NCI-H2227 (cell line): ENCODE measurements around the gene ZNF597.
A peak's percentile ranks its signal among the peaks of the same experiment; 100 is the strongest.

Experiments
- DNase-seq: peaks from one replicate; lab custom pipeline; 2025; ENCODE audit not compliant: unreplicated experiment; lab: John Stamatoyannopoulos, UW

Gene ZNF597, protein sequence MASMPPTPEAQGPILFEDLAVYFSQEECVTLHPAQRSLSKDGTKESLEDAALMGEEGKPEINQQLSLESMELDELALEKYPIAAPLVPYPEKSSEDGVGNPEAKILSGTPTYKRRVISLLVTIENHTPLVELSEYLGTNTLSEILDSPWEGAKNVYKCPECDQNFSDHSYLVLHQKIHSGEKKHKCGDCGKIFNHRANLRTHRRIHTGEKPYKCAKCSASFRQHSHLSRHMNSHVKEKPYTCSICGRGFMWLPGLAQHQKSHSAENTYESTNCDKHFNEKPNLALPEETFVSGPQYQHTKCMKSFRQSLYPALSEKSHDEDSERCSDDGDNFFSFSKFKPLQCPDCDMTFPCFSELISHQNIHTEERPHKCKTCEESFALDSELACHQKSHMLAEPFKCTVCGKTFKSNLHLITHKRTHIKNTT

DNA sequence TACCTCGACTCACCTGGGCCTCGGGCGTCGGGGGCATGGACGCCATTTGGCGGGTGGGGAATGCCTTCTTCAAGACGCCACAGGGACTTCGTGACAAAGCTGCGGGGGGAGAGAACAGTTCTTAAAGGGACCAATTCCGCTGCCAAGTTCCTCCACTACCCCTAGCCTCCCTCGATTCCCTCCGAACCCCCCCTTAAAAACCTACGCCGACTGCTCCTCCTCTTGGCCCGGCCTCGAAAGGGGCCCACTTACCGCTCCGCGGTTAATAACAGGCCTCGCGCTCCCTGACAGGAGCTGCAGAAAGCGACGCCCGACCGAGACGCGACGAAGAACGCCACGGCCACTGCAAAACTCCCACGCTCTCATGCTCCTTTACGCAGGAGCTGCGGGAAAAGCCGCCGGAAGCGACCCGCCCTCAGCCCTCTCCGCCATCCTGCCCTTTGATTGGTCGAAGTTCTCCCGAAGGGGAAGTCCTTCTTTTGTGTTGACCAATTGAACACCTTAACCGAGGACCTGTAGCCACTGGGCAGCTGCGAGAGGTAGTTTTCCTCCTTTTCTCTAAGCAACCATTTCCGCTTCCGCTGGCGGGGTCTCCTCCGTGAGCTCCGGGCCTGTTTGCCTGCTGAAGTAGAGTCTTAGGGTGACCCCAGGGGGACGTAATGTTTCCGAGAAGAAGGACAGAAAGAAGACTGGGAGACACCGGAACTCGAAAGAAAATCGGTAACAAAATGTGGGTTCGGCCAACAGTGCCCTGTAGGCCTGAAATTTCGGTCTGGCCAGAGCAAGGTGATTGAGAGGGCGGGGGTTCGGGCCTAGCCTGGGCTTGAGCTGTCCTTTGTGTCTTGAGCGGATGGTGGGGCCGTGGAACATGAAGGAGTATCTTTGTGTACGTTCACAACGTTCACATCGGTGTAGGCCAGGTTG lies at the start of gene ZNF597, which contains the start of gene NAA60:
ZNF597 (minus strand) TSS at position 397 of the 924 bp plus-strand sequence; CDS start at position 46, 351 bp downstream.
NAA60 (plus strand) TSS at position 573 of the 924 bp plus-strand sequence. CDS start 32,548 bp downstream, outside the sequence.
- DNase-seq = peak; percentile 83

DNA sequence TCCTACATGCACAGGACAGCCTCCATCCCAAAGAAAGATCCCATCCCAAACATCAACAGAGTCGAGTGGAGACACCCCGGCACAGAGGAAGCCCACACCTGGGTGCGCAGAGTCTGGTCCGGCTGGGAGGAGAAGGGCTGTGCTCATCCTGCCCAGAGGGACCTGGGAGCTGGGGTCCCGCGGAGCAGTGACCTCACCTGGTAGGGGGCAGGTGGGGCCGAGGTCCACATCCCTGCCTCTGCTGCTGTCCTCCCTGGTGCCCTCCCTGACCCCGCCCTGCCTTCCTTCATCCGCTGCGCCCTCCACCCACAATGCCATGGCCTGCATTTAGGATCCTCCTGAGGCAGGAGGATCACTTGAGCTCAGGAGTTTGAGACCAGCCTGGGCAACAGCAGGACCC lies 49.1 kb upstream of the ZNF597 start:
- no peak for DNase-seq

DNA sequence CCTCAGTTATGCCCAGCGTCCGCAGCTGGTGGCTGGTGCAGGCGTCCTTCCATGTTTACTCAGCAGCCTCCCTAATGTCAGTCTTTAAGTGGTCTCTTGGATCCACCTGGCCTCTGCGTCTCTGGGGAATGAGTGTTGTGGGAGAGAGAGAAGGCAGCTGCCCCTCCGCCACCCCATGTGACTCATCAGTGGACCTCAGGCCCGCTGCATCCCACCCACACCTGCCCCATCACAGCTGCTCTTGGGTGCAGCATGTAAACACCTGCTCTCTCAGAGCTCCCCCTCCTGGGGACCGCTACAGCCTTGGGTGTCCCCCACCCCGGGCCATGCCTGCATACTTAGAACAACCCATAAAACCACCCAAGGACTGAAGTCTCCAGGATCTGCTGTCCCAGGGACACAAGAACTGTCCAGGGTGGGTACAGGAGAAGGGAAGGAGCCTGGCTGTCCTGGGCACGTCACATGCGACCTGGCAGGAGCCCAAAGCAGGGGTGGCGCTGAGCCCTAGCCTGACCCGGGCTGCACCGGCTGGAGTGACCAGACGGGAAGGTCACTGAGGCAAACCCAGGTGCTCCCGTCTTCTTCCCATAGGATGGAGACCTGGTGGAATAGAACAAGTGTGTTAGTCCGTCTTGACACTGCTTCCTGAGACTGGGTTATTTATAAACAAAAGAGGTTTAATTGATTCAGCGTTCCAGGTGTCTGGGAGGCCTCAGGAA lies 47.8 kb upstream of the ZNF597 start:
- no peak for DNase-seq

DNA sequence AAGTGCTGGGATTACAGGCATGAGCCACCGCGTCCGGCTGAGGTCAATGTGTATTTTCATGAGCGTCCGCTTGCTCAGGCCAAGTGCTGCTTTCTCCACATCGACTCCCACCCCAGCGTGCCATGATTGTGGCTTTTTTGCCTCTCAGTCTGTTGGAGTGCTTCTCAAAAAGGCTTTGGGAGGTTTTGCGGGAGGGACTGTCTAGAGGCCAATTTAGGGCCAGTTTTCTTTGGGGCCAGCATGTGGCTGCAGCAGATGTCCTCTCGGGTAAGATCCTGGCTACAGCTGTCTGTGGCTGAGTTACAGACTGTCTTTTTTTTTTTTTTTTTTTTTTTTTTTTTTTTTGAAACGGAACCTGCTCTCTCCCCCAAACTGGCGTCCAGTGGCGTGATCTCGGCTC lies 45.5 kb upstream of the ZNF597 start:
- no peak for DNase-seq

DNA sequence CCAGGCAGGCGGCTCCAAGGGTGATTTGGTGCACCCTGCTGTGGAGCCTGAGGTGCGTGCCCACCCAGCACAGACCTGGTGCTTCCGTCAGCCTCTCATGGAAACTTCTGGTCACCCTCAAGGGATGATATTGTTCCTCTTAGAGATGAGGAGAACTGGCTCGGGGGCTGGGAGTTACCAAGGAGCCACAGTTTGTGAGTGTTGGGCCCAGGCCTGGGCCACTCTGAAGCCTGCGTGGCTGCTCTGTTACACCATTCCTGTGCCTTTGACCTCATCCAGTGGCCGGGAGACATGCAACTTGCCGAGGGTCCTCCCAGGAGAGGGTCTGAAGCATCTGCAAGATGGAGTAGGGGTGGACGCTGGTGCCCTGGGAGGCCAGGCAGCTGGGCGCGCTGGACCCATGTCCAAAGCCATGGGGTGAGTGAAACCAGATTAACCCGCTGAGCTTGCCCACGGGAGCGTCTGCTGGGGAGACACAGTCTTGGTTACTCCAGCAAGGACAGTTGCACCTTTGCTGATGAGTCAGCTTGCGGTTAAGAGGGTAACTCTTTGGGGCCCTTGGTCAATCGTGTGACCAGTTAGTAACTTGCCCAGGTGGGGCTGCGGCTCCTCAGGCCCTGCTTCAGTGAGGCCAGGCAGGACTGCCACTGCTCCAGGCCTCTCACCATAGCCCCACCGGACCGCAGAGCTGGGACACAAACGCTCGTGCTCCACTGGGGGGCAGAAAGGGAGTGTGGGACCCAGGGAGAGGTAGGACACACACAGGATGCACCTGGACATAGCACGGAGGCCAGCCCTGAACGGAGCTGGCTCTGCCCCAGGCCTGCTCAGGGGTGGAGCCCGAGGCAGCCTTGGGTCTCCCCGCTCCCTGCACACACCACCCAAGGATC lies 44.5 kb upstream of the ZNF597 start:
- no peak for DNase-seq

DNA sequence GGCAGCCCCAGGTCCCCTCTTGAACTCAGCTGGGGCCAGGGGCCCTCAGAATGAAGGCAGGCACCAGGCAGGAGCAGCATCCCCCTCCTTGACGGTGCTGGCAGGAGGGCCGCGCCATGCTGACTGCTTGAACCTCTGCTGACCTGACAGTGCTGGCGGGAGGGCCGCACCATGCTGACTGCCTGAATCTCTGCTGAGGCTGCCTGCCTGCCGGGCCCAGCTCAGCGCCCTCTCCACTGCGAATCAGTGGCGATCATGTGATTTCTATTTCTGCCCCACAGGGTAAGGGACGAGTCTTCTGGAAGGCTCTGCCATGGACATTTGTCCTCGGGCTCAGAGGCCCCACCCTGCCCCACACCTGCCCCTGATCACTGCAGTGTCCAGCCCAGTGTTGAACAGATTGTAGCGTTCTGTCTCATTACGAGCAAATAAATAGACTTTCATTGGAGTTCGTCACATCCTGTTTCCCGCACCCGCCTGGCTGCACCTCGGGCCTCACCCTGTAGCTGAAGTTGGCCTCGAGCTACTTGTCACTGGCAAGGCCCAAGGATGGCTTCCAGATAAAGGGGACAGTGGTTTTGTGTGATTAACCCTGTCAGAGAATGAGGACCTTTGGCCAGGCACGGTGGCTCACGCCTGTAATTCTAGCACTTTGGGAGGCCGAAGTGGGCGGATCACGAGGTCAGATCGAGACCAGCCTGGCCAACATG lies 43.4 kb upstream of the ZNF597 start:
- no peak for DNase-seq

DNA sequence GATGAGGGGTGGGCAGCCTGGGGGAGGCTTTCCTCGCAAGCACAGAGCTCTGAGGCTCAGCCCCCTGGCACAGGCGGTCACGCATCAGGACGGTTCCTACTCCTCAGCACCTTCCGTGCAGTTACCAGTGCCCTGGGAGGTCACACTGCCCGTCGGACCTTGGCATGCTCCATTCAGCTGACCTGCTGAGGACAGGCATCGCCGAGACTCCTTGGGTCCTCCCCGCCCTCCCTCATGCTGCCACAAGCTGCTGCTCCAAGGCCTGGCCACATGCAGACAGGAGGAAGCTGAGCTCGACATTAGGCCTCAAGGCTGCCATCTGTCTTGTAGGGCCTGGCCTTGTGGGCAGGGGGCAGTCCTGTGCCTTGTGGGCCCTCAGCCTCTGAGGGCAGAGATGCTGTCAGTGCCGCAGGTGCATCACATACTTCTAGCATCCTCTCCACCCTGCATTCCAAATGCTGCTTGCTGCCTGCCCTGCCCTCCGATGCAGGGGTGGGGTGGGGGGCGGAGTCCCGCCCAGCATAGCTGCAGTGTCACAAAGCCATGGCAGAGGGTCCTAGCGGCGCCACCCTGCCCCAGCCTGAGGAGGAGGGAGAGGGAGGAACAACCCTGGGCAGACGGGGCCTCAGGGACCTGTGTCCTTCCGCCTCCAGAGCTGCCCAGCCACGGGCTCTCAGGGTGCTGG lies 42.7 kb upstream of the ZNF597 start:
- no peak for DNase-seq

DNA sequence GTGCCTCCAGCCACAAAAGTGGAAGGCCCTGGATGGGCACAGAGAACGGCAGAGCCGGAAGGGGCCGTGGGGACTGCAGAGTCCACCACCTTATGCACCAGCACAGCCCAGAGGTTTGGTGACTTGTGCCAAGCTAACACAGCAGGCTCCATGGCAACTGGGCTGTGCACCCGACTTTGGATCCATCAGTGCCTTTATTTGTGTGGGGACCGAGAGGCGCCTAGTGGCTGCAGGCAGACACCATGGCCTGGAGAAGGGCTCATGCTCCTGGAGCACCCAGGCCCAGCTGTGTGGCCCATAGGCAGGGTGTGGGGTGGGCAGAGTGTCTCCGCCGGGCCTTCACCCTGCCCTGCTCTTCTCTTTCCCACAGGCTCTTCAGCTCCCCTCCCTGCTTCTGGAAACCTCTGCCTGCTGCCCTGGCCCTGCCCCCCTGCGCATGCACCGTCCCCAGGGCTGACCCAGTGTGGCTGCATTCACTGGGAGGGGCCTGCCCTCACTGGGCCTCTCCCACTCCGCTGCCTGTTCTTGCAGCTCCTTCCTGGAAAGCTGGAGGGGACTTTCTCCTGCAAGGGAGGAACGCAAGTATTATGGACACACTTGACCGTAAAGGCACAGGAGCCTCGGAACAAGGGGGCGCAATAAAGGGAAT lies 41.9 kb upstream of the ZNF597 start:
- no peak for DNase-seq

DNA sequence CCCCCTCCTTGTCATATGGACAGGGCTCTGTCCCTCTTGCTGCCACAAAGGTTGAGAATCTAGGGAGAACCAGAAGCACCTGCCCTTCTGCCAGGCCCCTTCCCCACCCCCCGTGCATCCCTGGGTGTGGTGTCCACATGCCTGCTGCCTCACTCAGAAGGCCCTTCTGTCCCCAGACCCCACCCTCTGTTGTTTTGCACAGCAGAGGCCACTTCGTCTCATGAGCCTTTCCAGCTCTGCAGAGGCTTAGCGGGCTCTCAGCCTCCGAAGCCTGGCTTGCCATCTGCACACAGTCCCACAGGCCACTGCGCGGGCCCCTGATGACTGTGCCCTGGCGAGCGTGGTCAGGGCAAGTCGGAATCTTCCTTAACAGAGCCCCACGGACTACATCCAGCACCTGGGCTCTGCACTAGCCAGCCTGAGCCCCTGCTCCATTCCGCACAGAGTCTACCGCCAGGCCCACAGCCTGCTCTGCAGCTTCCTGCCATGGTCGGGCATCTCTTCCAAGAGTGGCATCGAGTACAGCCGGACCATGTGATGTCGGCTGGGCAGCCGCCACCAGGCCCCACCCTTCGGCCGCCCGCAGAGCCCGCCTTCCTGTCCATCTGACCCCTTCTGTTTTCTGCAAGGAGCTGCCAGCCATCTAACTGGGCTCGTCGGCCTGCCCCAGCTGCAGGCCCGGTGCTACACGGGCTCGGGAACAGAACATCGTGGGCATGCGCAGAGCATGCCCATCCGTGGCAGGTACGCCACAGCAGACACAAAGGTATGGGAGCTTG lies 41.2 kb upstream of the ZNF597 start:
- DNase-seq = no peak

DNA sequence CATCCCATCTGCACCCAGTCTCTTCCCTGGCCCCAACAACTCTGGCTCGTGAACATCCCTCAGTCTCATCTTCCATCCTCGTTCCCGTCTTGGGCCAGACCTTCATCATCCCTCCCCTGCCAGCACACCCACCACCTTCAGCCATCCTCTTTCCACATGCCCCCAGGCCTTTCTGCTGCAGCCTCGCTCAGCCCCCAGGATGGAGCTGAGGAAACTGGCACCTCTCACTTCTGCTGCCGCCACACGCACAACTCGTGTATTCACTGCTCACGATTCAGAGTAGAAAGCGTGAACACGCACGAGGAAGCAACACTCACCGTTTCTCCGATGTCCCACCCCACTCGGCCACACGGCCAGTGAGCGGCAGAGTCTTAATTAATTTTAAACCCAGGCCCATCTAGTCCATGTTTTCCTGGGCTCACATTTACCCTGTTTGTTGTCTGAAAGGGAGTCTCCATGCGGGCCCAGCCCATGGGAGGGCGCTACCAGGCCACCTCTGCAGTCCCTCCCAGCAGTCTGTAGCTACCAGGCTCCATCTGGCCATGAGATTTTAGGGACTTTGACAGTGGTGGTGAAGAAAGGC lies 39.4 kb upstream of the ZNF597 start:
- no peak for DNase-seq

DNA sequence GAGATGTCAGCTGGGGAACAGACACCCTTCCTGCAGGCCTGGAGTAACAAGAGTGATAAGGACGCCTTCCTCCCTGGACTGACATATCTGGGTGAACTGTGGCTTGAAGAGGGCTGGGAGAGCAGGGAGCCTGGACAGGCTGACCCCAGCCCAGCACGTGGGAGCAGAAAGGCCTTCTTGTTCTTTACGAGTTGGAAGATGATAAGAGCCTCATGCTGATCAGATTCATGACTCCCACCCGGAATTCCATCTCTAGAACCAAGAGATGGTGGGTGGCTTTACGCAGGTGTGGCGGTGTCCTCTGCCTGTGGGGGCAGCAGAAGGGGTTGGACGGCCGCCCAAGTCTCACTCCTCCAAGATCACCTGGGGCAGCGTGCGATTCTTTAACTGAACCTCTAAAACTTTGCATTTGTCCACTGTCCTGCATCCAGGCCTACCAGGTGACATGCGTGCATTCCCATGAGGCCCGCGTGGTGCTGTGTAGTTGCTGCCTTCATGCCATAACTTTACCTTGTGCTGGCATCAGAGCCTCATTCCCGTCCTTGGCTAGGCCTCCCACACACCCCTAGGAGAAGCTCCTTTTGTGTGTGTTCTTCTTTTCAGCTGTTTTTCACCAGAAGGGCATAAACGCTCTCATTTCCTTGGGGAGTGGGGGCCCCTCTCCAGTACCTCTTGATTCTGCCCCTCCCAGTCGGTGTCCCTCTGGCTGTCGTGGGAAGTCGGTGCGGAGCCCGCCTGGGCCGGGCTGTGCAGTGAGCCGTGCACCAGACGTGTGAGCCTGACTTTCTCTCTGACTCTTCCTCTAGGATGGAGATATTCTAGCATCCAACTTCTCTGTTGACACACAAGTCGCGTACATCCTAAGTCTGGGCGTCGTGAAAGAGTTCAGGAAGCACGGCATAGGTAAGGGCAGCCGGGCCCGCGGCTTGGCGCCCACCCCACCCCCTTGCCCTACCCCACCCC lies 38.7 kb upstream of the ZNF597 start:
- DNase-seq = no peak

DNA sequence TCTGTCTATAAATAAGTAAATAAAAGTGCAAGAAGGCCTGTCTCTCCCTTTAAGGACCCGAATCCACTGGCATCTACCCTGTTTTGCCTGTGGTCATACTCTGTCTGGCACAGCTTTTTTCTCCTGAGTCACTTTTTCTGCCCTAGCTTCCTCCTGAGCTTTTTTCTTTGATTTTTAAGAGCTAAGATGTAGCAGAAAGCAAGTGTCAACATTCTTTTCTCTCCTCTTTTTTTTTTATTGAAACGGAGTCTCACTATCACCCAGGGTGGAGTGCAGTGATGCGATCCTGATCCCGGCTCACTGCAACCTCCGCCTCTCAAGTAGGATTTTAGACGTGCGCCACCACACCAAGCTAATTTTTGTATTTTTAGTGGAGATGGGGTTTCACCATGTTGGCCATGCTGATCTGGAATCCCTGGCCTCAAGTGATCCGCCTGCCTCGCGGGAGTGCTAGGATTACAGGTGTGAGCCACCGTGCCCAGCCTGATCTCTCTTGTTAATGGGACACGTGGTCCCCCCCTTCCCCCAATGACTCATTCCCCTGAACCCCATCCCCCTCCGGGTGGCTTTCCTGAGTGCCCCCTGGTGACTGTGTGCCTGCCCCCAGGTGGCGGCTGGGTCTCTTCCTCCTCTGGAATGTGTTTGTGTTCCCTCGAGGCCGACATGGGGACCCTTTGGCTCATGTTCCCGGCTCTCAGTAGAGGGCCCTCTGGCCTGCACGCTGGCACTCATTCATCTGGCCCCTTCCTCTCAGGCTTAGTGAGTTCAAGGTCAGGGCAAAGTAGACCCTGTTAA lies 37.8 kb upstream of the ZNF597 start:
- no peak for DNase-seq

DNA sequence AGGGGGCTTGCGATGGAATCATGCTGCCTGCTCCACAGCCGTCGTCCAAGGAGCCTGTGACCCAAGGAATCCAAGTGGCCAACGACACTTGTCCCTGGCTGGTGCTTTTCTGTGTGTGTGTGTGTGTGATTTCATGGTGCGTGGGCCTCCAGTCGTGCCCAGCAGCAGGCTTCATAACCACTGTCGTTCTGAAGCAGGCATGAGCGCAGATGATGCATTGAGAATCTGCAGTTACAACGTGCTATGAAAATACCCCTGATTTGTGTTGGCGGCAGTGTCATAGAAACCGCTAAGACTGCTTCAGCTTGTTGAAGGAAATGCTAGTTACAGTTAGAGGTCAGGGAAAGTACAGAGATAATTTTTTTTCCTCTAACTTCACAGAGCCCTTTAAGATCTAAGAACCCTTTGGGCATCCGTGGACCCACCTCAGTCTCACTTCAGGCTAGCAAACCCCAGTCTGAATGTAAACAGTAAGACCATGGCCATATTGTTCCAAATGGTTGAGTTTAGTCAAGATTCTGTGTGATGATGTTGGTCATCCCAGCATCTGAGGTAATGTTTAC lies 36.4 kb upstream of the ZNF597 start:
- DNase-seq = no peak

DNA sequence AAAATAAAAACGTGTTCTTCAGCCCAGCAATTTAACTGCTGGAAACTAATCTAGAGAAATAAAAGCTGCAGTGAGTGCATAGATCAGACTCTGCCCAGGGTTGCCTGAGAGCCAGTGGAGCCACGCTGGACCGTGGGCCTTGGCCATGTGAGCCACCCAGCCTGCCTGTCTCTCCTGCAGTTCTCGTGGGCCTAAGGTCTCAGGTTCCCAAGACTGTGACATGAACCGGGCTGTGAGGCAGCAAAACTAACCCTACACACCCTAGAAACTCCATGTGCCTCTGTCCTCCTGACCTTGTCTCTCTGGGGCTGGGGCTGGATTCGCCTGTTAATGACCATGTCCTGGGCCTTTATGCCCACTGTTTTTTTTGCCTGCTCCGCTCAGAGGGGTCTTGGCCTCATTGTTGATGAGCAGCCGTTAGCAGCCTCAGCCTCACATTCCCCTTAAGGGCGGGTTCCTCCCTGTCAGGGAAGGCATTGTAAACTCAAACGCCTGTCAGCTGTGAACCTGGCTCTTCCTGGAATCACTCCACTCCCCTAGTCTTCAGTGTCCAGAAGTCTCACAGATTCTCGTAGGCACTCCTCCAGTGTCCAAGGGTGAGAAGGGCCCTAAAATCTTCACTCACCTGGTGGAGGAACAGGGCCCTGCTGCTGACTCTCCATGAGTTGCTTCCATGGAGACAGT lies 35.1 kb upstream of the ZNF597 start:
- DNase-seq = no peak

DNA sequence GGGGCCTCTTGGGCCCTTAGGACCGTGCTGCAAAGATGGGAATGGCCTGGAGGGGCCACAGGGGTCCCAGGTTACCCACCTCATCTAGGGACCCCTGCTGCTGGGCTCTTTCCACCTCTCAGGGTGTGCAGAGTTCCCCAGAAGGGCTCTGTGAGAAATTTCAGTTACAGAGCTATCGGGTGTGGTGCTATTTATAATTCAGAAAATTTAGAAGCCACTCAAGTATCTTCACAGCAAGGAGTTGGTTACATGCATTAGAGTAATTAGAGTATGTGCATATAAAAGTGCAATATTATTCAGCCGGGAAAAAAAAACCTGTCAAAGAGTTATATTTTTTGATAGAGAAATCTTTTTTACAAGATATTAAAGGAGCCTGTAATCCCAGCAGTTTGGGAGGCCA lies 33.1 kb upstream of the ZNF597 start:
- DNase-seq = no peak
